HG03342 (cell line): Measurements from ENCODE around the gene CLTCL1.
A peak's percentile ranks its signal among the peaks of the same experiment; 100 is the strongest.
"Not testable (repeated sequence)": the region's sequence is repeated elsewhere in the genome, so short reads cannot be mapped to it uniquely, and the experiment has no call there.

Source experiments
- ATAC-seq: cut with Tn5 transposase; IDR thresholded peaks from one replicate; pipeline ENCODE4 v1.9.1; 2021; ENCODE audit warnings: mild to moderate bottlenecking, moderate library complexity; ENCODE audit not compliant: unreplicated experiment

The CLTCL1 gene

GRCh38 chr22:19291218-19291579 lies 320 bp downstream of the CLTCL1 start:
- ATAC-seq: peak; percentile 23

- ATAC-seq: no peak
These were observed 910 bp downstream of the CLTCL1 start for GRCh38 chr22:19290400-19291217.

- ATAC-seq: no peak
These were observed 1.9 kb downstream of the CLTCL1 start for GRCh38 chr22:19289475-19290161.

GRCh38 chr22:19287889-19288288 lies 3.6 kb downstream of the CLTCL1 start:
- ATAC-seq: no peak

- no peak for ATAC-seq
These were observed 4.3 kb downstream of the CLTCL1 start for GRCh38 chr22:19287076-19287707.

- no peak for ATAC-seq
These were observed 5.7 kb downstream of the CLTCL1 start for GRCh38 chr22:19285831-19286230.

- ATAC-seq: not testable (repeated sequence)
These were observed 12.4 kb downstream of the CLTCL1 start for GRCh38 chr22:19279143-19279542.

GRCh38 chr22:19277785-19278184 lies 13.7 kb downstream of the CLTCL1 start:
- no peak for ATAC-seq

GRCh38 chr22:19275919-19276600 lies 15.5 kb downstream of the CLTCL1 start:
- ATAC-seq: no peak

GRCh38 chr22:19275513-19275912 lies 16.0 kb downstream of the CLTCL1 start:
- ATAC-seq: no peak

GRCh38 chr22:19275104-19275503 lies 16.4 kb downstream of the CLTCL1 start:
- ATAC-seq: no peak

- ATAC-seq: no peak
These were observed 19.5 kb downstream of the CLTCL1 start for GRCh38 chr22:19271856-19272535.

GRCh38 chr22:19271273-19271855 lies 20.2 kb downstream of the CLTCL1 start:
- no peak for ATAC-seq

GRCh38 chr22:19270873-19271272 lies 20.6 kb downstream of the CLTCL1 start:
- no peak for ATAC-seq

GRCh38 chr22:19266547-19267086 lies 24.9 kb downstream of the CLTCL1 start:
- no peak for ATAC-seq

GRCh38 chr22:19265779-19266178 lies 25.7 kb downstream of the CLTCL1 start:
- ATAC-seq: no peak

GRCh38 chr22:19260804-19261203 lies 30.7 kb downstream of the CLTCL1 start:
- no peak for ATAC-seq

- ATAC-seq: no peak
These were observed 31.3 kb downstream of the CLTCL1 start for GRCh38 chr22:19260194-19260593.

- not testable (repeated sequence) for ATAC-seq
These were observed 32.6 kb downstream of the CLTCL1 start for GRCh38 chr22:19258968-19259288.

GRCh38 chr22:19258371-19258770 lies 33.1 kb downstream of the CLTCL1 start:
- no peak for ATAC-seq
